ENCODE data around the gene ISL2. TPM values are rescaled to one million over a fixed set of nuclear protein-coding genes. Genes with fewer than 3 reads are reported as not detected.

ISL2 gene
- total and polyA plus RNA-seq, 9 of the 15 experiments (the other 6 are each of a cell fraction or from before 2014, with no cell fraction given), result 0.15 to 23.7 (median 4.0) TPM

DNA sequence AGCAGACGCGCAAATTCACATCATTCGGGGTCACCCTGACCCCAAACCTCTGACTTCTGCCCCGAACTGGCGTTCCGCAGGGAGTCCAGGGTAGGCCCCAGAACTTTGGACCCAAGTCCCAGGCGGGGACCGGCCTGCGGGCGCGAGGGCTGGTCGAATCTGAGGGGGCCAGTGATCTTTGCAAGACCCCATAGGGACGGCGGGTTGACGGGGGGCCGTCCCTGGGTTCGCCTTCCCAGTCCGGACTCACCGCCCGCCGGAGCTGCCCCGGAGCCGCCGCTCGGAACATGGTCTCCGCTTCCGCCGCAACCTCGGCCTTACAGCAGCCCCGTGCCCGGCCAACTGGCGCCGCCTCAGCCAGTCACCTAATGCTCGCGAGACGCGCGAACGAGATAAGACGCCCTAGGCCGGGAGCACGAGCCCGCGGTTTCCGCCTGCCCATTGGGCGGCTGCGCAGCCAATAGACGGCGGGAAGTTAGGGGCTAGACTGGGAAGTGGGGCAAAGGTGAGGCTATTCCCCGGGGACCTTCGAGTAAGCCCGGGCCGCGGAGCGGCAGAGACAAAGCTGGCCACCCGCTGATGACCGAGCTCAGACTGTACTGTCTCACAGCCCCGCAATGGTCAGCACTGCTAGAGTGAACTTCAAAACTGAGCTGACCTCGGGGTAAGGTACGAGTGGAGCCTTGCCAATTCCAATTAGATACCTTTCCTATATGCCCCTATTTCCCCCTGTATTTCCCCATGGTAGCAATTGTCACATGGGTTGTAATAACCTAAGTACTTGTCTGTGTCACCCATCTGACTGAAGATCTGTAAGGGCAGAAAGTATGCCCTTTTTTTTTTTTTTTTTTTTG, 25.2 kb upstream of the ISL2 start, which contains the start of gene ETFA (continued):
- TF ChIP-seq, protein P1, sequence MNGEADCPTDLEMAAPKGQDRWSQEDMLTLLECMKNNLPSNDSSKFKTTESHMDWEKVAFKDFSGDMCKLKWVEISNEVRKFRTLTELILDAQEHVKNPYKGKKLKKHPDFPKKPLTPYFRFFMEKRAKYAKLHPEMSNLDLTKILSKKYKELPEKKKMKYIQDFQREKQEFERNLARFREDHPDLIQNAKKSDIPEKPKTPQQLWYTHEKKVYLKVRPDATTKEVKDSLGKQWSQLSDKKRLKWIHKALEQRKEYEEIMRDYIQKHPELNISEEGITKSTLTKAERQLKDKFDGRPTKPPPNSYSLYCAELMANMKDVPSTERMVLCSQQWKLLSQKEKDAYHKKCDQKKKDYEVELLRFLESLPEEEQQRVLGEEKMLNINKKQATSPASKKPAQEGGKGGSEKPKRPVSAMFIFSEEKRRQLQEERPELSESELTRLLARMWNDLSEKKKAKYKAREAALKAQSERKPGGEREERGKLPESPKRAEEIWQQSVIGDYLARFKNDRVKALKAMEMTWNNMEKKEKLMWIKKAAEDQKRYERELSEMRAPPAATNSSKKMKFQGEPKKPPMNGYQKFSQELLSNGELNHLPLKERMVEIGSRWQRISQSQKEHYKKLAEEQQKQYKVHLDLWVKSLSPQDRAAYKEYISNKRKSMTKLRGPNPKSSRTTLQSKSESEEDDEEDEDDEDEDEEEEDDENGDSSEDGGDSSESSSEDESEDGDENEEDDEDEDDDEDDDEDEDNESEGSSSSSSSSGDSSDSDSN (IDR thresholded peaks at IDR 0.05; ENCODE audit: borderline replicate concordance in 1 of 2, low read depth in 2 of 2, low read length in 2 of 2), result peak; percentile 15 to 45; a peak in 1 of 4 replicates
- no peak for TF ChIP-seq SMC3 (conservative IDR thresholded peaks at IDR 0.05; ENCODE audit: insufficient read depth, low read depth, low read length)
- TF ChIP-seq, protein P2, sequence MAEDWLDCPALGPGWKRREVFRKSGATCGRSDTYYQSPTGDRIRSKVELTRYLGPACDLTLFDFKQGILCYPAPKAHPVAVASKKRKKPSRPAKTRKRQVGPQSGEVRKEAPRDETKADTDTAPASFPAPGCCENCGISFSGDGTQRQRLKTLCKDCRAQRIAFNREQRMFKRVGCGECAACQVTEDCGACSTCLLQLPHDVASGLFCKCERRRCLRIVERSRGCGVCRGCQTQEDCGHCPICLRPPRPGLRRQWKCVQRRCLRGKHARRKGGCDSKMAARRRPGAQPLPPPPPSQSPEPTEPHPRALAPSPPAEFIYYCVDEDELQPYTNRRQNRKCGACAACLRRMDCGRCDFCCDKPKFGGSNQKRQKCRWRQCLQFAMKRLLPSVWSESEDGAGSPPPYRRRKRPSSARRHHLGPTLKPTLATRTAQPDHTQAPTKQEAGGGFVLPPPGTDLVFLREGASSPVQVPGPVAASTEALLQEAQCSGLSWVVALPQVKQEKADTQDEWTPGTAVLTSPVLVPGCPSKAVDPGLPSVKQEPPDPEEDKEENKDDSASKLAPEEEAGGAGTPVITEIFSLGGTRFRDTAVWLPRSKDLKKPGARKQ (CRISPR knock-in tag; IDR thresholded peaks at IDR 0.05), result no peak
- TF ChIP-seq ZBTB1 (CRISPR knock-in tag; IDR thresholded peaks at IDR 0.05; ENCODE audit: borderline replicate concordance, low read depth), result no peak
- TF ChIP-seq PHF8 (IDR thresholded peaks at IDR 0.05; ENCODE audit: borderline replicate concordance, low read length), result peak; percentile 100
- peak; percentile 58 for TF ChIP-seq GATA2 (CRISPR knock-in tag; IDR thresholded peaks at IDR 0.05)
- TF ChIP-seq ZNF347 (CRISPR knock-in tag; IDR thresholded peaks at IDR 0.05; ENCODE audit: low read depth), result no peak
- TF ChIP-seq, protein P3, sequence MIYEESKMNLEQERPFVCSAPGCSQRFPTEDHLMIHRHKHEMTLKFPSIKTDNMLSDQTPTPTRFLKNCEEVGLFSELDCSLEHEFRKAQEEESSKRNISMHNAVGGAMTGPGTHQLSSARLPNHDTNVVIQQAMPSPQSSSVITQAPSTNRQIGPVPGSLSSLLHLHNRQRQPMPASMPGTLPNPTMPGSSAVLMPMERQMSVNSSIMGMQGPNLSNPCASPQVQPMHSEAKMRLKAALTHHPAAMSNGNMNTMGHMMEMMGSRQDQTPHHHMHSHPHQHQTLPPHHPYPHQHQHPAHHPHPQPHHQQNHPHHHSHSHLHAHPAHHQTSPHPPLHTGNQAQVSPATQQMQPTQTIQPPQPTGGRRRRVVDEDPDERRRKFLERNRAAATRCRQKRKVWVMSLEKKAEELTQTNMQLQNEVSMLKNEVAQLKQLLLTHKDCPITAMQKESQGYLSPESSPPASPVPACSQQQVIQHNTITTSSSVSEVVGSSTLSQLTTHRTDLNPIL (CRISPR knock-in tag; IDR thresholded peaks at IDR 0.05), result no peak
- TF ChIP-seq, protein P4, sequence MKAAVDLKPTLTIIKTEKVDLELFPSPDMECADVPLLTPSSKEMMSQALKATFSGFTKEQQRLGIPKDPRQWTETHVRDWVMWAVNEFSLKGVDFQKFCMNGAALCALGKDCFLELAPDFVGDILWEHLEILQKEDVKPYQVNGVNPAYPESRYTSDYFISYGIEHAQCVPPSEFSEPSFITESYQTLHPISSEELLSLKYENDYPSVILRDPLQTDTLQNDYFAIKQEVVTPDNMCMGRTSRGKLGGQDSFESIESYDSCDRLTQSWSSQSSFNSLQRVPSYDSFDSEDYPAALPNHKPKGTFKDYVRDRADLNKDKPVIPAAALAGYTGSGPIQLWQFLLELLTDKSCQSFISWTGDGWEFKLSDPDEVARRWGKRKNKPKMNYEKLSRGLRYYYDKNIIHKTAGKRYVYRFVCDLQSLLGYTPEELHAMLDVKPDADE (conservative IDR thresholded peaks at IDR 0.05; ENCODE audit: control insufficient read depth, low read depth, low read length), result 0 out of 2 replicates have a peak, but pooled peaks have one; percentile 57
- TF ChIP-seq MTA1 (IDR thresholded peaks at IDR 0.05; ENCODE audit: borderline replicate concordance), result no peak
- no peak for TF ChIP-seq ZNF75A (CRISPR knock-in tag; IDR thresholded peaks at IDR 0.05)
- TF ChIP-seq CTBP1 (IDR thresholded peaks at IDR 0.05; ENCODE audit: borderline replicate concordance), result 0 out of 2 replicates have a peak, but pooled peaks have one; percentile 11
- no peak for TF ChIP-seq KLF10 (CRISPR knock-in tag; IDR thresholded peaks at IDR 0.05)
- no peak for TF ChIP-seq TCF7 (IDR thresholded peaks at IDR 0.05; ENCODE audit: borderline replicate concordance)
- no peak for TF ChIP-seq RBM14 (IDR thresholded peaks at IDR 0.05; ENCODE audit: borderline replicate concordance, insufficient read depth, low read depth, low read length)
- TF ChIP-seq BRCA1 (IDR thresholded peaks at IDR 0.05), result no peak
- TF ChIP-seq BRCA1 (CRISPR knock-in tag; IDR thresholded peaks at IDR 0.05), result no peak
- TF ChIP-seq ZNF282 (CRISPR knock-in tag; IDR thresholded peaks at IDR 0.05), result no peak
- TF ChIP-seq, protein P5, sequence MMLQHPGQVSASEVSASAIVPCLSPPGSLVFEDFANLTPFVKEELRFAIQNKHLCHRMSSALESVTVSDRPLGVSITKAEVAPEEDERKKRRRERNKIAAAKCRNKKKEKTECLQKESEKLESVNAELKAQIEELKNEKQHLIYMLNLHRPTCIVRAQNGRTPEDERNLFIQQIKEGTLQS (IDR thresholded peaks at IDR 0.05), result no peak
- TF ChIP-seq, protein P5 (CRISPR knock-in tag; conservative IDR thresholded peaks at IDR 0.05), result no peak
